Heart left ventricle (tissue), 13 donors: Measurements from ENCODE around the gene CAMTA1.

Experiments
- CTCF ChIP-seq, 12 donors: fragments of 200-600 bp; sonication (generic) in 4 of 12; IDR thresholded peaks; one replicate each; pipeline versions ENCODE4 v1.5.0 to v1.8.0; 2018 to 2022; ENCODE audit warnings: antibody characterized with exemption in 12 of 12, mild to moderate bottlenecking in 5 of 12
- POLR2A ChIP-seq, 2 donors: fragments of 450-650 bp; IDR thresholded peaks; one replicate each; pipeline ENCODE4 v1.6.1; 2017; ENCODE audit warnings: antibody characterized with exemption in 2 of 2, mild to moderate bottlenecking in 2 of 2, moderate library complexity in 2 of 2
- donor health status: ischemic (EF 13 %, LVEDD 7.1; RV severe dilation, severe dysfunction).
- donor health status: DM: no; HTN: yes; CAD: no.
- donor health status: DM: no; HTN: no; CAD: no.
- donor health status: ischemic (EF 25% LVEDD 6.9; RV normal size, moderate dysfunction).
- donor health status: ischemic (EF 25% LVEDD 5.7; RV mildly dilated, moderate dysfunction).
- donor health status: ischemic (EF 35%, LVEDD 5.7; RV mildly dilated, moderate dysfunction).
- donor health status: nonischemic (EF 11% LVEDD 7.7; RV severe dilation, severe dysfunction).
- donor health status: DM: yes; HTN: yes; CAD: no.
- donor health status: PGD.
- donor health status: ischemic (EF 29% LVEDD 5.4; RV normal size, mild dysfunction).
- donor health status: nonischemic (EF 23%, LVEDD 6.1; RV moderate dilation, normal function).

GRCh38 chr1:7573481-7573880 lies 788.2 kb downstream of the CAMTA1 start:
- no peak for TF ChIP-seq CTCF (IDR thresholded peaks at IDR 0.05)
- TF ChIP-seq POLR2A (IDR thresholded peaks at IDR 0.05), result no peak
